Measurements from ENCODE around the gene LRRC25.

DNA sequence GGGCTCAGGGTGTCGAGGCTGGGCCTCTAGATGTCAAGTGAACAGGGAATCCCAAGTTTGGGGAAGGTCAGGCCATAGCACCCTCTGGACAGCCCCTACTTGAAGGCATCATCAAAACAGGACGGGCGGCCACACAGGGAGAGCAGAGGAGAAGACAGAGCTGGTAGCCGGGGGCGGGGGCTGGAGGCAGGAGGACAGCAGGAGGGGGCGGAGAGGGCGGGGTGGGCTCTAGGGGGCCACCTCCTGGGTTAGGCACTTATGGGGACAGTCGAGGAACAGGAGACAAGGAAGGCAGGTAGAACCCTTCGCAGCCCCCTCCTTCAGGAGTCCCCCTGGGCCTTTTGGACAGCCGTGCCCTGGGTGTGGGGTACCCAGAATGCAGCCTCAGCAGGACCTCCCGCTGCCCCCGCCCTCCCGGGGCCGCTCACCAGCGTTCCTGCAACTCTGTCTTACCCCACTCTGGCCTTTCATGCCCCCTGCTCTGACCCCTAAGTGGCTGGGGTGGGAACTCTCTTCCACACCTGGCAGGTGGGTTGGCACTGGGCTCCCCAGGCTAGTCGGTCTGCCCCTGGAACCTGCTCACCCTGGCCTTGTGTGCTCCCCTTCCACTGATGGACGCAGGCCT, 27.6 kb upstream of the LRRC25 start:
- no peak for TF ChIP-seq CTCF (IDR thresholded peaks at IDR 0.05)
- TF ChIP-seq EP300 (IDR thresholded peaks at IDR 0.05; ENCODE audit: low read depth): no peak
- TF ChIP-seq POLR2A (IDR thresholded peaks at IDR 0.05): no peak
- TF ChIP-seq POLR2AphosphoS5 (IDR thresholded peaks at IDR 0.05): no peak
